GM12801 (cell line): ENCODE results near the gene PGGHG.

Source experiments
- TF ChIP-seq, protein P1 (sequence below): IDR thresholded peaks from one replicate; pipeline ENCODE4 v1.5.1; 2011; ENCODE audit warnings: control low read depth; ENCODE audit not compliant: insufficient read length; ENCODE audit errors: extremely low read depth

Gene PGGHG

DNA sequence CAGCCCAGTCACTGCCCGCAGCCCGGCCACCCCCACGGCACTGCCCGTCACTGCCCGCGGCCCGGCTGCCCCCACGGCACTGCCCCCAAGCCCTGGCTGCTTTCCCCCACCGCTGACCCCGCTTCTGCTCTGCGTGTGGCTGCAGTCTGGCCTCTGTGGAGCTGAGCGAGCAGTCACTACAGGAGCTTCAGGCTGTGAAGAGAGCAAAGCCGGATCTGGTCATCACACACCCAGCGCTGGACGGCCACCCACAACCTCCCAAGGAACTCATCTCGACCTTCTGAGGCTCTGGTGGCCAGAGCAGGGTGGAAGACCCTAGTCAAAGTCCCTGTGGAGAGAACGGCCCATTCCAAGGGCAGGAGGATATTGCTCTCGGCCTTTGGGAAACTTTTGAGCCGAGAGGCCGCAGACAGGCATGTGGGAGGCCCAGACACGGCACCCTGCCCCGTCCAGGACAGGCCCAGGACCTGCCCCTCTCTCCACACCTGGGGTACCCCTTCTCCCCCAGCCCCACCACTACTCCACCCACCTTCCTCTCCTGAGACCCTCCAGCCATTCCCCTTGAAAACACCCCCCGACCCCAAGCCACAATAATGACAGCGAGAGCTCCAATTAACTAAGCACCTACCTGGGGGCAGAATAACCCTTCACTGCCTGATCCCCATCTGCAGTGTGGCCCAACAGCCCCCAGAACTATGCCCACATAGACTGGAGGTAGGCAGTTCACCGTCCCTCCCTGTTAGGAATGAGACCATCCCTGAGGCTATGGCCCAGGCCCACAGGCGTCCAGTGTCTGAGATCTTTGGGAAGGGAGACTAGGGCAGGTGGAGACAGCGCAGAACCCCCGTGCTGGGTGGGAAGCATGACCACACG, 3.7 kb upstream of the PGGHG start:
- TF ChIP-seq, protein P1, sequence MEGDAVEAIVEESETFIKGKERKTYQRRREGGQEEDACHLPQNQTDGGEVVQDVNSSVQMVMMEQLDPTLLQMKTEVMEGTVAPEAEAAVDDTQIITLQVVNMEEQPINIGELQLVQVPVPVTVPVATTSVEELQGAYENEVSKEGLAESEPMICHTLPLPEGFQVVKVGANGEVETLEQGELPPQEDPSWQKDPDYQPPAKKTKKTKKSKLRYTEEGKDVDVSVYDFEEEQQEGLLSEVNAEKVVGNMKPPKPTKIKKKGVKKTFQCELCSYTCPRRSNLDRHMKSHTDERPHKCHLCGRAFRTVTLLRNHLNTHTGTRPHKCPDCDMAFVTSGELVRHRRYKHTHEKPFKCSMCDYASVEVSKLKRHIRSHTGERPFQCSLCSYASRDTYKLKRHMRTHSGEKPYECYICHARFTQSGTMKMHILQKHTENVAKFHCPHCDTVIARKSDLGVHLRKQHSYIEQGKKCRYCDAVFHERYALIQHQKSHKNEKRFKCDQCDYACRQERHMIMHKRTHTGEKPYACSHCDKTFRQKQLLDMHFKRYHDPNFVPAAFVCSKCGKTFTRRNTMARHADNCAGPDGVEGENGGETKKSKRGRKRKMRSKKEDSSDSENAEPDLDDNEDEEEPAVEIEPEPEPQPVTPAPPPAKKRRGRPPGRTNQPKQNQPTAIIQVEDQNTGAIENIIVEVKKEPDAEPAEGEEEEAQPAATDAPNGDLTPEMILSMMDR, result no peak

- TF ChIP-seq, protein P1, result no peak
Measured at GRCh38 chr11:285894-286220, 3.1 kb upstream of the PGGHG start.

DNA sequence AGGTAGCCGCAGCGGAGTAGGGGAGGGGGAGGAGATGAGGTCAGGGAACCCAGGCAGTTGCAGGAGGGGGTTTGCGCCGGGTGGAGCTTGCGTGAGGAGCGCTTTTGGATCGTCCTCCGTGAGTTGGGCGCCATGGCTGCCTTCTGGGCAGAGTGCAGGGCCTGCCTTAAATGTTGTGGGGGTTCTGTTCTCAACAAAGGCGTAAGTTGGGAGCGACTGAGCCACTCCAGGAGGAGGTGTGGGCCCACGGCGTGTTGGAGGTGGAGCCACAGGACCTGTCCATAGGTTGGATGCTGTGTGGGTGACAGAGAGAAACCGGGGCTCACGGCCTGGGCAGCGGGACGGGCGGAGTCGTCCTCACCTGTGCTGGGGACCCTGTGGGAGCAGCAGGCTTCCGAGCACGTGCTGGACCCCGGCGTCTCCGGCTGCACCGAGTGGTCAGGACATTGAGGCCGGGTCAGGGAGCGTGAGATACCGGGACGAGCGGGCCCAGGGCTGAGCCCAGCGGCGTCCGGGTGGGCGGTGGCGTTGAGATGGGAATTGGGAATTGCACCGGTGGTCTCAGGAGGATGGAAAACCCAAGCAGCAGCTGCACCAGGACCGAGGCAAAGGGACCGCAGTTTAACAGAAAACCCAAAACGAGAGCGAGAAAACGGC, 977 bp upstream of the PGGHG start:
- TF ChIP-seq, protein P1, result no peak

DNA sequence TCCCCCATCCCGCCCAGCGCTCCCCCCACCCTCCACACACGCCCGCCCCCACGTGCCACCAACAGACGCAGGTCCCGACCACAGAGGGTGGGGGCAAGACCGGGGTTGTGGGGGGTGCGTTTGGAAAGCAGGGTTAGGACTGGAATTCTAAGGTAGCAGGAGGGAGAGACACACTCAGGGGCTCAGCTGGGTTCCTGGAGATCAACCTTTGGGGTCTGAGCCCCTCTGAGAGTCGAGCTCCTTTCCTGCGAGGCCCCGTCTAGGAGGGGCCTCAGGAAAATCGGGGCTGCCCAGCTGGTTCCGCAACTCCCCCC, 429 bp downstream of the PGGHG start:
- TF ChIP-seq, protein P1, result no peak

DNA sequence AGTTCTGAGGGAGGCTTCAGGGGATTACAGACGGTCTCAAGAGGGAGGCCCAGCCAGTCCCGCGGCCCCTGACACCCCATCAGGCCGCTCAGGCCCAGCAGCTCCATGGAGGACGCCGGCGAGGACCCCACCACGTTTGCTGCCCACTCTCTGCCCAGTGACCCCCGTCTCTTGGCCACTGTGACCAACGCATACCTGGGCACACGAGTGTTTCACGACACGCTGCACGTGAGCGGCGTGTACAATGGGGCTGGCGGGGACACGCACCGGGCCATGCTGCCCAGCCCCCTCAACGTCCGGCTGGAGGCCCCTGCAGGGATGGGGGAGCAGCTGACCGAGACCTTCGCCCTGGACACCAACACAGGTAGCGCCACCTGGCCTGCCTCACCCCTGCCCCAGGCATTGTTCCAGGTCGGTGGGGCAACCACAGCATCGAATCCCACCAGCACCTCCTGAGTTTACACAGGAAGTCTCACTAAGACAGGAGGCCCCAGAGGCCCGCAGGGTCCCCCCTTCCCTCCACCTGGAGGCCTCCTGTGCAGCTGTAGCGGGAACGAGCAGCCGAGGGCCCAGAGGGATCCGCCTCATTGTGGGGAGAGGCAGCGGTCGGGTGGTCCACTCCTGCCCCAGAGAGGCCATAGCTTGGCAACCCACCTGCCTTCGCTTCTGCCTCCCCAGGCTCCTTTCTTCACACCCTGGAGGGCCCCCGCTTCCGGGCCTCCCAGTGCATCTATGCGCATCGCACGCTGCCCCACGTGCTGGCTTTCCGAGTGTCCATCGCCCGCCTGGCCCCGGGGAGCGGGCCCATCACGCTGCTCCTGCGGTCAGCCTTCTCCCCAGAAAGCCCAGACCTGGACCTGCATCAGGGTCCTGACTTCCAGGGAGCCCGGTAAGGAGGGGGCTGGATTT, 1.0 kb downstream of the PGGHG start:
- TF ChIP-seq, protein P1, result no peak

- TF ChIP-seq, protein P1, result no peak
Measured at GRCh38 chr11:290621-291231, 1.8 kb downstream of the PGGHG start.
